CD4-positive, alpha-beta T cell treated with Interleukin-6 at 100 ng/mL for 8 hours (primary cell): ENCODE measurements around the gene DAZ1.
"Not testable (repeated sequence)": the region's sequence is repeated elsewhere in the genome, so short reads cannot be mapped to it uniquely, and the experiment has no call there.

Experiments used
- DNase-seq: peaks from one replicate; pipeline ENCODE4 v3.0.0-alpha.2; 2020; ENCODE audit warnings: mixed read lengths, low spot score

The DAZ1 gene, protein sequence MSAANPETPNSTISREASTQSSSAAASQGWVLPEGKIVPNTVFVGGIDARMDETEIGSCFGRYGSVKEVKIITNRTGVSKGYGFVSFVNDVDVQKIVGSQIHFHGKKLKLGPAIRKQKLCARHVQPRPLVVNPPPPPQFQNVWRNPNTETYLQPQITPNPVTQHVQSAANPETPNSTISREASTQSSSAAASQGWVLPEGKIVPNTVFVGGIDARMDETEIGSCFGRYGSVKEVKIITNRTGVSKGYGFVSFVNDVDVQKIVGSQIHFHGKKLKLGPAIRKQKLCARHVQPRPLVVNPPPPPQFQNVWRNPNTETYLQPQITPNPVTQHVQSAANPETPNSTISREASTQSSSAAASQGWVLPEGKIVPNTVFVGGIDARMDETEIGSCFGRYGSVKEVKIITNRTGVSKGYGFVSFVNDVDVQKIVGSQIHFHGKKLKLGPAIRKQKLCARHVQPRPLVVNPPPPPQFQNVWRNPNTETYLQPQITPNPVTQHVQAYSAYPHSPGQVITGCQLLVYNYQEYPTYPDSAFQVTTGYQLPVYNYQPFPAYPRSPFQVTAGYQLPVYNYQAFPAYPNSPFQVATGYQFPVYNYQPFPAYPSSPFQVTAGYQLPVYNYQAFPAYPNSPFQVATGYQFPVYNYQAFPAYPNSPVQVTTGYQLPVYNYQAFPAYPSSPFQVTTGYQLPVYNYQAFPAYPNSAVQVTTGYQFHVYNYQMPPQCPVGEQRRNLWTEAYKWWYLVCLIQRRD

DNA sequence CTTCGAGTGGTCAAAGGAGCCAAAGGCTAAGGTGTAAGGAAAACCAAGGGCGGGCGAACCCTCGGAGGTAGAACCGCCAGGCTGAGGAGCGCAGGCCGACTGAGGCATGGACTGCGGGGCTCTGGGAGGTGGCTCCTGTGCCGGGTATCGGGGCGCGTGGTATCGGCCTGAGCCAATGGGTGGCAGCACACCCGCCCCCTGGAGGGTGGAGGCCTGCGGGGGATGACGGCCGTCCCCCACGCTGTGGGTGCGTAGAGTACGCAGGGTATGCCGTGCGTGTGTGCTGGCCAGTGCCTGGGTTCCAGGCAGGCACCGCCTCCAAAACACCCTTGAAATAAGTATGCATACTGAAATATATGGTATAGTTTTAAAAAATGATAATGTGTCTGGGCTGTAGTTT is at the start of gene DAZ1:
TSS of gene DAZ1 (minus strand) at position 101 of the 400 bp plus-strand sequence. CDS start 208 bp downstream, outside the sequence.
- not testable (repeated sequence) for DNase-seq

DNA sequence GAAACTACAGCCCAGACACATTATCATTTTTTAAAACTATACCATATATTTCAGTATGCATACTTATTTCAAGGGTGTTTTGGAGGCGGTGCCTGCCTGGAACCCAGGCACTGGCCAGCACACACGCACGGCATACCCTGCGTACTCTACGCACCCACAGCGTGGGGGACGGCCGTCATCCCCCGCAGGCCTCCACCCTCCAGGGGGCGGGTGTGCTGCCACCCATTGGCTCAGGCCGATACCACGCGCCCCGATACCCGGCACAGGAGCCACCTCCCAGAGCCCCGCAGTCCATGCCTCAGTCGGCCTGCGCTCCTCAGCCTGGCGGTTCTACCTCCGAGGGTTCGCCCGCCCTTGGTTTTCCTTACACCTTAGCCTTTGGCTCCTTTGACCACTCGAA is 20.4 kb upstream of the DAZ1 start, which contains the start of gene DAZ2:
TSS of gene DAZ2 (plus strand) at position 301 of the 400 bp plus-strand sequence. CDS start 208 bp downstream, outside the sequence.
- DNase-seq, result not testable (repeated sequence)

DNA sequence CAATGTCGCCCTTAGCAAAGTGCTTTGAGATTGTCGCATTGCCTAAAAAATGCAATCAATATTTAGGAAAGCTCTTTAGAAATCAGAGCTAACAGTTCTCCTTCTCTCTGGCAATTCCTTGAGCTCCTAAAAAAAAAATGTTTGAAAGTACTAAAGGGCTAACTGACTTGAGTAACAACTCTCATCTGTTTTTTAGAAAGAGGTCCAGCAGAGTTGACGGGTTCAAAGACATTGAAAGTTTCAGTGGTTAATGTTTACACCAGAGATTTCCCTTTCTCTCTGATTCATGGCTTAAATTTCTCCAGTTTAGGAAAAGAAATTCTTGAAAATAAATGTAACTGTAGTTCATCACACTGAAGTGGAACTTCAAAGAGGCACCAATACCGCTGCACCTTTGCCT is 11.9 kb upstream of the DAZ1 start:
- DNase-seq, result not testable (repeated sequence)

DNA sequence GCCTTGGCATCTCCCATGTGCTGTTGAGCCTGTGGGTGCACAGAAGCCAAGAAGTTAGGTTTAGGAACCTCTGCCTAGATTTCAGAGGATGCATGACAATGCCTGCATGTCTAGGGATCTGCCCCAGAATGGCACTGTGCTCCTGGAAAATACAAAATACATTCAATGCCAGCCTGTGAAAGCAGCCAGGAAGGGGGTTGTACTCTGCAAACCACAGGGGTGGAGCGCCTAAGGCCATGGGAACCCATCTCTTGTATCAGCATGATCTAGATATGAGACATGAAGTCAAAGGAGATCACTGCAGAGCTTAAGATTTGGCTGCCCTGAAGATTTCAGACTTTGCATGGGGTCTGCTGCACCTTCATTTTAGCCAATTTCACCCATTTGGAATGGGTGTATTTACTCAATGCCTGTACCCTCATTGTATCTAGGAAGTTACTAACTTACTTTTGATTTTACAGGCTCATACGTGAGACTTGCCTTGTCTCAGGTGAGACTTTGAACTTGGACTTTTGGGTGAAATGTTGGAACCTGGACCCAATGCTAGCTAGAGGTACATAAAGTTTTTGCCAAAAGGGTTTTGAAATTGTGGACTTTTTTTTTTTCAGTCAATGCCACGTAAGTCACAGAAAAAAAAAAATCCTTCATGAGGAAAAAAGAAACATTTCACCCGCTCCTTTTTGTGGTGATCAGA is 11.1 kb upstream of the DAZ1 start:
- not testable (repeated sequence) for DNase-seq

DNA sequence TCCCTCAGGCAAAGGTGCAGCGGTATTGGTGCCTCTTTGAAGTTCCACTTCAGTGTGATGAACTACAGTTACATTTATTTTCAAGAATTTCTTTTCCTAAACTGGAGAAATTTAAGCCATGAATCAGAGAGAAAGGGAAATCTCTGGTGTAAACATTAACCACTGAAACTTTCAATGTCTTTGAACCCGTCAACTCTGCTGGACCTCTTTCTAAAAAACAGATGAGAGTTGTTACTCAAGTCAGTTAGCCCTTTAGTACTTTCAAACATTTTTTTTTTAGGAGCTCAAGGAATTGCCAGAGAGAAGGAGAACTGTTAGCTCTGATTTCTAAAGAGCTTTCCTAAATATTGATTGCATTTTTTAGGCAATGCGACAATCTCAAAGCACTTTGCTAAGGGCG is 8.6 kb upstream of the DAZ1 start:
- DNase-seq, result not testable (repeated sequence)
